Naive thymus-derived CD8-positive, alpha-beta T cell (primary cell): ENCODE data around the gene HDAC4. TPM values are rescaled to one million over a fixed set of nuclear protein-coding genes. Genes with fewer than 3 reads are reported as not detected.

Source experiments
- ATAC-seq, 2 donors: fragments of 150-1000 bp; cut with Tn5 transposase in 1 of 2; sonication (Bioruptor Pico), chemical (Tn5 transposase) in 1 of 2; 1 replicate in 1 of 2; 2 replicates in 1 of 2; pipeline ENCODE4 v1.10.0; 2021; ENCODE audit warnings: mild to moderate bottlenecking in 2 of 2, moderate library complexity in 2 of 2
- POLR2A ChIA-PET: fragments of 350-600 bp; sonication (Branson Sonifier 250); formaldehyde crosslinking; loops from one replicate; lab custom pipeline; 2021; ENCODE audit warnings: antibody characterized with exemption; lab: Charles Lee
- DNase-seq, 10 donors: peaks; one replicate each; pipeline versions ENCODE4 v3.0.0 to v3.0.0-alpha.2; 2020 to 2022
- H3K27ac Mint-ChIP-seq, 10 donors: one replicate each; pipeline ENCODE4 v1.8.0; 2020 to 2022; ENCODE audit warnings: mild to moderate bottlenecking in 10 of 10, mixed read lengths in 10 of 10, moderate library complexity in 4 of 10, inconsistent platforms in 1 of 10
- H3K27me3 Mint-ChIP-seq, 5 donors: one replicate each; pipeline ENCODE4 v1.8.0; 2021 to 2022; ENCODE audit warnings: mixed read lengths in 5 of 5
- H3K36me3 Mint-ChIP-seq, 3 donors: one replicate each; pipeline ENCODE4 v1.8.0; 2020 to 2022; ENCODE audit warnings: mixed read lengths in 3 of 3, mild to moderate bottlenecking in 2 of 3, inconsistent platforms in 1 of 3
- H3K4me1 Mint-ChIP-seq, 4 donors: one replicate each; pipeline ENCODE4 v1.8.0; 2021 to 2022; ENCODE audit warnings: mixed read lengths in 4 of 4
- H3K4me3 Mint-ChIP-seq, 10 donors: one replicate each; pipeline ENCODE4 v1.8.0; 2020 to 2022; ENCODE audit warnings: mild to moderate bottlenecking in 10 of 10, mixed read lengths in 10 of 10, moderate library complexity in 6 of 10, inconsistent platforms in 1 of 10
- H3K9me3 Mint-ChIP-seq, 9 donors: one replicate each; pipeline ENCODE4 v1.8.0; 2020 to 2022; ENCODE audit warnings: mixed read lengths in 9 of 9, mild to moderate bottlenecking in 3 of 9, inconsistent platforms in 1 of 9, moderate library complexity in 1 of 9
- polyA plus RNA-seq, 3 donors: library from polyadenylated mRNA; unstranded; fragments of 300-500 nt; fragmentation: Illumina TruSeq; gene quantifications; one replicate each; pipeline ENCODE4 v1.2.3, GENCODE V29; 2021
- total RNA-seq, 8 experiments: library from RNA in 2 of 8; stranded (reverse) in 2 of 8; gene quantifications; one replicate each; pipeline ENCODE4 v1.2.3 and lab custom pipeline; 2021 to 2026

The HDAC4 gene
- total and polyA plus RNA-seq, 5 experiments from 2014 or later, result 2.8 to 37.3 (median 10.1) TPM

DNA sequence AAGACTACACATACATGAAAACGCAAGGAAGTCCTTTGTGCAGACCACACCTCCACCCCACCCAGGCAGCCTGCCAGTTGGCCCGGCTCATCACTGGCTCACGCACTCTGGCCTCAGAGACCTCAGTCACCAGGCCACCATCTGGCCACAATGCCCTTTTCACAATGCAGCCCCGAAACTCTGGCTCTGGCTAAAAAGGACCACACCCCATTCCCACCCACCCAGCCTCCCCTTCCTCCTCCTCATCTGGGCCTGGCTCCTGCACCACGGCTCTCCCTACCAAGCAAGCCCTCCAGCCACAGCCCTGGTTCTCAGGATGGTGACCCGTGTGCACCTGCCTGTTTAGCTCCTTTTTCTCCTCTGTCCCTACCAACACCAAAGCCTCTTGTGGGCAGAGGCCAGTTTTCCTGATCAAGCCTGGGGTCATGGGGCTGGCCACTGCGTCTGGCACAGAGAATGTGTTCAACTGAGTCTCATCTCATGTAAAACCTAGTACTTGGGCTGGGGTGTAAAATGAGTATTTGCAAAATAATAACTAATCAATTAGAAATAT lies 7.4 kb downstream of the HDAC4 start:
- ATAC-seq (no peak), DNase-seq (no peak)
- no peaks in the 10 kb centered on the region for H3K9me3 Mint-ChIP-seq
- peak overlapping the region in 2 of 10 donors; percentile 75 to 88 for H3K27ac Mint-ChIP-seq
- POLR2A ChIA-PET, result interaction anchor here (1.0 to 1.6 kb wide), 2 partner anchors 96 to 120 kb away, joined by 4 read pairs; no protein-coding TSS in a partner anchor
- H3K4me1 Mint-ChIP-seq, result peaks cover 20 to 43% (median 34%) of the 10 kb centered on the region in 4 donors
- H3K27me3 Mint-ChIP-seq, result no peaks in the 10 kb centered on the region
- no peak overlapping the region for H3K4me3 Mint-ChIP-seq
- peaks cover 0 to 7% (median 2%) of the 10 kb centered on the region in 3 donors for H3K36me3 Mint-ChIP-seq

DNA sequence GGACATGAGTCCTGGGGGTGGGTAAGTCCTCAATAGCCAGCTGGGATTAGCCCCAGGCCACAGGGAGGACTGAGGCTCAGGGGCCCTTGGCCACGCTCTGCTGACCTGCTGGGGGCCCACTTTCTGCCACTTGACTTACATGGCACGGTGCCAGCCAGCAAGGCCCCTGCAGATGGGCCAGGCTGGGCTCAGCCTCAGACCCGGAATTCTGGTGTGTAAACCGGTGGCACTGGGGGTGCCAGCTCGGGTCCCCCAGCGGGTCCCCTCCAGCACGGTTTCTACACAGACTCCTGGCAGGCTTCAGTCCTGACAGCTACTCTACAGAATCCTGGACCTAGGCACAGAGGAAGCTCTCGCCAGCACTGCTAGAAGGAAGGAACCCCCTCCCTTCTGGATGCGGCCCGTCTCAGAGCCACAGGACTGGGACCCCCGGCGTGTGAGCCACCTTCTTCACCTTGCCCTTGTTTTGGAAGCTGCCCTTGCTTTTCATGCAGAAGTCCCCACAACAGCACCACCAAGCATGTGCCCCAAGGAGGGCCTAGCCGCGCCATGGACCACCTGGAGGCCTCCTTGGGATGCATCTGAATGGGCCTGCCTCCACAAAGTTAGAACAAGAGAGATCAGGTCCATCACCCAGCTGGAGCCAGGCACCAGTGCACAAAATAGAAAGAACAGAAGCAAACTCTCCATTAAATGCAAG lies 8.0 kb downstream of the HDAC4 start:
- peaks cover 18 to 37% (median 29%) of the 10 kb centered on the region in 4 donors for H3K4me1 Mint-ChIP-seq
- peak overlapping the region in 2 of 10 donors; percentile 21 to 47 for H3K27ac Mint-ChIP-seq
- no peaks in the 10 kb centered on the region for H3K27me3 Mint-ChIP-seq
- H3K4me3 Mint-ChIP-seq, result no peak overlapping the region
- peaks cover 0 to 7% (median 2%) of the 10 kb centered on the region in 3 donors for H3K36me3 Mint-ChIP-seq
- DNase-seq (peak in 1 of 10 donors; percentile 47), ATAC-seq (no peak)
- no peaks in the 10 kb centered on the region for H3K9me3 Mint-ChIP-seq
- POLR2A ChIA-PET, result interaction anchor here (1.0 to 1.6 kb wide), 3 partner anchors 8 to 120 kb away, joined by 3 to 4 read pairs (median 4); partner anchors contain the start of gene HDAC4

DNA sequence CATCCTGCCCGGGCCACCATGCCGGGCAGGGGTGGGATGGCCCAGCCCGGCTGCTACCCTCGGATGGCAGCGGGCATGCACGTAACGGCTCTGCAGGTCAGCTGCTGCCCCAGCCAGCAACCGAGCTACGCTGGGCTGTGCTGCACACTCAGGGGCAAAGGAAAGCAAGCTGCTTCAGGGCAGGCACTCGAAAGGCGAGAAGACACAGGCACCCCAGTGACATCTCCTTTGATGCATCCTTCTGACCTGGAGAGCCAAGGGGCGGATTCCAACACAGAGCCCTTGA lies 8.8 kb downstream of the HDAC4 start:
- POLR2A ChIA-PET, result interaction anchor here (1.4 to 1.6 kb wide), 2 partner anchors 9 to 119 kb away, joined by 3 to 4 read pairs; partner anchors contain the start of gene HDAC4
- ATAC-seq (no peak), DNase-seq (no peak)
- Mint-ChIP-seq H3K4me1 (peaks cover 11 to 30% (median 20%) of the 10 kb centered on the region in 4 donors), H3K27me3 (no peaks in the 10 kb centered on the region), H3K9me3 (no peaks in the 10 kb centered on the region), H3K36me3 (peaks cover 0 to 7% (median 2%) of the 10 kb centered on the region in 3 donors), H3K4me3 (no peak overlapping the region), H3K27ac (no peak overlapping the region)

- POLR2A ChIA-PET, result interaction anchor here (1.4 kb wide), 1 partner anchor 10 kb away, joined by 3 read pairs; the partner anchor contains the start of gene HDAC4
- no peak overlapping the region for H3K27ac Mint-ChIP-seq
- H3K27me3 Mint-ChIP-seq, result no peaks in the 10 kb centered on the region
- ATAC-seq, result no peak
- peaks cover 11 to 29% (median 18%) of the 10 kb centered on the region in 4 donors for H3K4me1 Mint-ChIP-seq
- no peak overlapping the region for H3K4me3 Mint-ChIP-seq
- DNase-seq, result no peak
- peaks cover 0 to 10% (median 2%) of the 10 kb centered on the region in 3 donors for H3K36me3 Mint-ChIP-seq
- no peaks in the 10 kb centered on the region for H3K9me3 Mint-ChIP-seq
Observed at GRCh38 chr2:239391286-239392071, 9.3 kb downstream of the HDAC4 start.

DNA sequence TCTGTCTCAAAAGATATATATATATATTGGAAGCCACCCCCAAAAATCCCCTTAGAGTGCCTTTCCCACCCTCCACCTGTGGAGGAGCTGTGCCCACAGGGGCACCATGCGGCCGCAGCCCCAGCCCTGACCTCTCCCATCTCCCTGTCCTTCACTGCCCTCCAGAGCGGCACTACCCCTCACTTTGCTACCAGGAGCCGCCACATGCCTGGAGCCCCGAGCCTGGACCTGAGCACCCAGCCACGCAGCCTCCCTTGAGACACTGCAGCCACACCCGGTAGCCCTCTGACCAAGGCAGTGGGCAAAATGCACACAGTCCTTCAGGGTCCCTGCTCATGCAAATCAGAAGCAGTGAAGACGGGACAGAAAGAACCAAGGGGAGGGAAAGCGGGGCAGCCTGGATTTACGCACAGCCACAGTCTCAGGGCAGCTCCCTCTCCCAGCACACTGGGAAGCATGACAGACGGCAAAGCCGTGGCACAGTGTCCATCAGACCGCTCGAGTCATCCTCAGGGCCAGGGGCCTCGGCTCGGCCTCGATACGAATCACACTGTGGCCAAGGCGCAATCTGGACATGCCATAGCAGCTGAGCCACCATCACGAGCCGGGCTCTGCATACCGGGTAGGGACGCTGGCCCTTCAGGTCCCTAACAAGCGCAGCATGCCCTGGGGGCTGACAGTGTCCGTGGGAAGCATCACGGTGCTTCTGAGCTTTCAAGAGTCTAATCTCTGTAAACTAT lies 10.1 kb downstream of the HDAC4 start:
- Mint-ChIP-seq H3K27me3 (no peaks in the 10 kb centered on the region), H3K4me3 (no peak overlapping the region), H3K9me3 (no peaks in the 10 kb centered on the region), H3K27ac (no peak overlapping the region), H3K4me1 (peaks cover 15 to 34% (median 18%) of the 10 kb centered on the region in 4 donors), H3K36me3 (peaks cover 0 to 10% (median 4%) of the 10 kb centered on the region in 3 donors)
- DNase-seq (no peak), ATAC-seq (no peak)
- POLR2A ChIA-PET, result interaction anchor here (1.6 kb wide), 1 partner anchor 10 kb away, joined by 4 read pairs; no protein-coding TSS in a partner anchor

DNA sequence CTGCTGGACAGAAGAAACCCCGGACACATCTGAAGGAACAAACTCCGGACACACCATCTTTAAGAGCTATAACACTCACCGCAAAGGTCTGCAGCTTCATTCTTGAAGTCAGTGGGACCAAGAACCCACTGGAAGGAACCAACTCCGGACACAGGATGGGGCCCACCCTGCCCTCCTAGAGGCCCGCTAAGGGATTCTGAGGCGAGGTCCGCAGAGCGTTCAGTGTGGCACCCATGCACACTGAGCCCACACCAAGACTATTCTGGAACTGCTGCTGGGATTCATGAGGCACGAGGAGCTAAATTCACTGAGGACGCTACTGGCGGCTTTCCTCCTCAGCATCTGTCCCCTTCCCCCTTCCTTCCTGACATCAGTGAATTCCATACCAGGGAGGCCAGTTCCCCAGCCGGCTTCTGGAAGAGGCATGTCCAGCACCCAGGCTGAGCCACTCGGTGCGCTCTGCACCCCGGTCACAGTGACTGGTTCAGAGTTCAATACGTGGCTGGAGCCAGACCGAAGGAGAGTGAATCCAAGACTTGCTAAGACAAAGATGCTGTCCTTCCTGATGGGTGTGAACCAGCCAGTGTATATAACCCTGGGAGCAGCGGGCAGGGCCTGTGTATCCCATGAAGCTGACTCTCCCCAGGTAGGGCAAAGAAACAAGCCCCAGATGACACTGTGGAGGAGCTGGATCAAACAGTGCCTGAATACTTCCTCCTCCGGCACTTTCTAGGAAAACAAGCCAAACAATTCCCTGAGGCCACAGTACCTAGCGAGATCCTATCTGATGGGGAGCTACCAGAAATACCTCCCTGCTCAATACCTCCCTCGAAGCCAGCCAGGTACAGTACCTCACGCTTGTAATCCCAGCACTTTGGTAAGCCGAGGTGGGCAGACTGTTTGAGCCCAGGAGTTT lies 11.1 kb downstream of the HDAC4 start:
- peaks cover 10 to 32% (median 18%) of the 10 kb centered on the region in 4 donors for H3K4me1 Mint-ChIP-seq
- H3K36me3 Mint-ChIP-seq, result peaks cover 0 to 10% (median 4%) of the 10 kb centered on the region in 3 donors
- H3K27ac Mint-ChIP-seq, result no peak overlapping the region
- H3K9me3 Mint-ChIP-seq, result no peaks in the 10 kb centered on the region
- POLR2A ChIA-PET, result interaction anchor here (0.7 to 1.6 kb wide), 2 partner anchors 9 to 13 kb away, joined by 4 read pairs; no protein-coding TSS in a partner anchor
- DNase-seq (peak in 1 of 10 donors; percentile 23), ATAC-seq (no peak)
- H3K4me3 Mint-ChIP-seq, result no peak overlapping the region
- H3K27me3 Mint-ChIP-seq, result no peaks in the 10 kb centered on the region

DNA sequence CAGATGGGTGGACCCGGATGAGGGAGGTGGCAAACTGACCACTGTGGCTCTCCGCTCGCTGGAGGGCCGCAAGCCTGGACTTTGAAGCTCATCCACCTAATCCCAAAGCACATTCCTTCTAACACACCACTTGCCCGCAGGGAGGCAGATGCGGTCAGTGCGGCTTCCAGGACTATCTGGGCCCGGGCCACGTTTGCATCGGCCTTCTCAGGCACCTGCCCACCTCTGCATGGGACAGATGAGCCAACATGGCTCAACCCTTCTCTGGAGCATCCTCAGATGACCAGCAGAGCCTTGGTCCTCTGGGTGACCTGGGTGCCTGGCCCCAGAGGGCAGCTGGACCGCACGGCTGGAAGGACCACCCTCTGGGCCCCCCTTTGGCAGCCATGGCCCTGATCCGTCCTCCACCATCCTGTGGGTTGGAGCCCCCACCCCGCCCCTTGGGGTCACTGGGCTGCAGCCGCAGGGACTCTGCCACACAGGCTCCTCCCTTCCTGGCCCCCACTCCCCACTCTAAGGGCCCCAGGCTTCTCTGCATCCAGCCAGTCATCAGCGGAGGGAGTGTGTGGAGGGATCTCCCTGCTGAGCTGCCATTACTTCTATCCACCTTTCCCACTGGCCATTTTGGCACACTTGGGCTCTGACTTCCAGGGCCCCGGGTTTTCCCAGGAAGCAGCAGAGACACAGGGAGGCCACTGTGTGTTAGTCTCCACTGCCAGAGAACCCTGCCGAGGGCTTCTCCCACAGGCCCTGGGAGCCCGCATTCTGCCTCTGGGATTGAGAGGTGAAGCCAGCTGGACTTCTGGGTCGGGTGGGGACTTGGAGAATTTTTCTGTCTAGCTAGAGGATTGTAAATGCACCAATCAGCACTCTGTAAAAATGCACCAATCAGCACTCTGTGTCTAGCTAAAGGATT lies 12.3 kb downstream of the HDAC4 start:
- Mint-ChIP-seq H3K27me3 (no peaks in the 10 kb centered on the region), H3K27ac (peak overlapping the region in 1 of 10 donors; percentile 11), H3K4me1 (peaks cover 5 to 23% (median 15%) of the 10 kb centered on the region in 4 donors), H3K4me3 (no peak overlapping the region), H3K9me3 (no peaks in the 10 kb centered on the region), H3K36me3 (peaks cover 0 to 10% (median 4%) of the 10 kb centered on the region in 3 donors)
- ATAC-seq (no peak), DNase-seq (peak in 1 of 10 donors; percentile 30)
- POLR2A ChIA-PET, result interaction anchor here (0.7 to 1.6 kb wide), 2 partner anchors 8 to 14 kb away, joined by 4 read pairs; no protein-coding TSS in a partner anchor

DNA sequence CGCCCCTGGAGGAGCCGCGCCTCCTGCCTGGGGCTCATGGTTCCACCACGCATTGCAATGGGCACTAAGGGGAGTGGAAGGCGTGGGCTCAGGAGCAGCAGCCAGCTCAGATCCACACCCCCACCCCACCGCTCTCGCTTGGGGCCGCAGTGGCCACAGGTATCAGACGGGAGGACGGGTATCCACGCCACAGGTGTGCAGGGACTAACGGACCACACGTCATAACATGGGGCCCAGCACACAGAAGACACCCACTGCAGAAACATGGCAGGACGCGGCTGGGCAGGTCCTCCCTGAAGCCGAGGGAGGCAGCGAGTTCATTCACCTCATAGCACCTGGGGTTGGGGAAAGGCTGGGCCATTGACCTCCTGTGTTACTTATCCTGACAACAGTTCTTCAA lies 13.0 kb downstream of the HDAC4 start:
- DNase-seq, result peak in 1 of 10 donors; percentile 13
- Mint-ChIP-seq H3K4me1 (peaks cover 4 to 21% (median 12%) of the 10 kb centered on the region in 4 donors), H3K4me3 (no peak overlapping the region), H3K27me3 (no peaks in the 10 kb centered on the region), H3K27ac (no peak overlapping the region), H3K9me3 (no peaks in the 10 kb centered on the region), H3K36me3 (peaks cover 0 to 10% (median 4%) of the 10 kb centered on the region in 3 donors)
- no peak for ATAC-seq
- POLR2A ChIA-PET, result no interaction called here

GRCh38 chr2:239386872-239387445 lies 13.9 kb downstream of the HDAC4 start:
- no peak overlapping the region for H3K4me3 Mint-ChIP-seq
- no peaks in the 10 kb centered on the region for H3K27me3 Mint-ChIP-seq
- no peaks in the 10 kb centered on the region for H3K9me3 Mint-ChIP-seq
- POLR2A ChIA-PET, result interaction anchor here (0.6 to 1.0 kb wide), 2 partner anchors 43 to 284 kb away, joined by 3 read pairs; no protein-coding TSS in a partner anchor
- H3K4me1 Mint-ChIP-seq, result peaks cover 11 to 26% (median 13%) of the 10 kb centered on the region in 4 donors
- H3K36me3 Mint-ChIP-seq, result peaks cover 0 to 10% (median 4%) of the 10 kb centered on the region in 3 donors
- H3K27ac Mint-ChIP-seq, result peak overlapping the region in 5 of 10 donors; percentile 20 to 52 (median 40)
- no peak for ATAC-seq
- peak in 1 of 10 donors; percentile 31 for DNase-seq
